Measurements from ENCODE around the gene MAPKAP1. TPM values are rescaled to one million over a fixed set of nuclear protein-coding genes. Genes with fewer than 3 reads are reported as not detected.

The MAPKAP1 gene
- total and polyA plus RNA-seq, 3 experiments from 2014 or later = 64.7 to 119 (median 111) TPM

DNA sequence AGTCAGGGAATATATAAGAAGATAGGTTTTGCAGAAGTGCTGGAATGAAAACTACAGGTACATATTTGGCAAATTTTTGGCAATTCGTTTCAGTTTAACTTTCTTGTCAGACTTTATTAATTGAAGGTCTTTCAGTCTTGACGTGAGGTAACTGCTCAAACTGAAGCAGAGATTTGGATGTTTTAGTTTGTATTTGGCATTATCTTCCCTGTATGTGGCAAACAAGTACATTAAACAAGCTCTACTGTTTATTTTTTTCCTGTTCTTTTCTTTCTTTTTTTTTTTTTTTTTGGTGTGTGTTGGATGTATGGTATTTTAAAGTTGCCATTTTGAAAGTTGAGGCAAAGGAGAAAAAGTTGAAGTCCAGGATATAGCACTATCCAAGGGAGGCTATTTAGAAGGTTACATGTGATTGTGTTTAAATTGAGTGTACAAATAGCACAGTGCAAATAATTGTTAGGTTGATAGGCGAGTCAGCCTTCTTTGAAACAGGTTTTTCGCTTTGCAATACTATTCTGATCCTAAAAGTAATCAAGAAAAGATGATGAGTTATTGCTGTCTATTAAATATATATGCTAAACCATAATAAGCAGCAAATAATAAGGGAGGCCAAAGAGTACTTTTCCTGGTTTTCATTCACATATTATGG is 42.4 kb upstream of the MAPKAP1 start:
- POLR2A ChIA-PET = interaction anchor here (0.6 kb wide), 1 partner anchor 779 kb away, joined by 4 read pairs; no protein-coding TSS in a partner anchor
- Histone ChIP-seq H3K27me3 (ENCODE audit: insufficient read depth, low read length, poor library complexity, severe bottlenecking) (no peaks in the 10 kb centered on the region), H3K36me3 (ENCODE audit: insufficient read depth, low read length) (no peaks in the 10 kb centered on the region), H3K27ac (ENCODE audit: low read depth, low read length) (no peak overlapping the region), H3K4me3 (ENCODE audit: low read length) (no peak overlapping the region), H3K9me3 (ENCODE audit: low read length) (no peaks in the 10 kb centered on the region), H3K4me1 (ENCODE audit: insufficient read depth, low read length) (peaks cover 22% of the 10 kb centered on the region)
- no peak for DNase-seq
- Mint-ChIP-seq H3K36me3 (peaks cover 0 to 9% (median 3%) of the 10 kb centered on the region in 3 donors), H3K9me3 (no peaks in the 10 kb centered on the region), H3K27me3 (no peaks in the 10 kb centered on the region), H3K4me3 (peak overlapping the region; percentile 53 to 98 (median 91)), H3K4me1 (peaks cover 25 to 45% (median 25%) of the 10 kb centered on the region in 3 donors), H3K27ac (peak overlapping the region in 5 of 8 donors; percentile 17 to 90 (median 37))
- CTCF ChIA-PET = no interaction called here

DNA sequence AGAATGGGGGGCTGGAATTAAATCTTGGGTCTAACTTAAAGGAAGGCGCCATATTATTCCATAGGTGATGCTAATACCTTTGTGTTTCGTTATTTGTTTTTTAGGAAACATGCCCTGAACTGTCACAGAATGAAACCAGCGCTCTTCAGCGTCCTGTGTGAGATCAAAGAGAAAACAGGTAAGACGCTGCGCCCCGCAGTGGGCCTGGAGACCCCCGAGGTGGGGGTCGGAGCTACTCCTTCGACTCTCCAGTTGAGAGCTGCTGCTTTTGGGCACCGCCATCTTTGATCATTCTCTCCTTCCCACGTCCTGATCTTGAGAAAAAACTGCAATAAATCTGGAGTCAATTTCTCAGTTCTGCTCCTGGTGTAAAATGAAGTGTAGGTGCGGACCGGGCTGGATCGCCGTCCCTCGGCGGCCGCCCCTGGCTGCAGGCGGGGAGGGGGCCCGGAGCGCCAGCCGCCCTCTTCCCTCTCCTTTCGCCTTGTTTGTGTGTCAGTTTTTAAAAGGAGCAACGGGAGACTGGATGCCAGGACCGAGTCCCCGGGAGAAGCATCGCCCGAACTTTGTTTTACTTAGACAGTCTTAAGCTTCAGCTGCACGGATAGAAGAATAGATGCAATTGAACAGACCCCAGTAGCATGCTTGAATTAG is 41.6 kb upstream of the MAPKAP1 start:
- Mint-ChIP-seq H3K9me3 (no peaks in the 10 kb centered on the region), H3K4me1 (peaks cover 25 to 42% (median 25%) of the 10 kb centered on the region in 3 donors), H3K36me3 (peaks cover 0 to 9% (median 0%) of the 10 kb centered on the region in 3 donors), H3K27me3 (no peaks in the 10 kb centered on the region), H3K4me3 (peak overlapping the region; percentile 86 to 98 (median 91)), H3K27ac (peak overlapping the region; percentile 68 to 93 (median 84))
- H3K4me1 ChIP-seq (ENCODE audit: insufficient read depth, low read length) = peaks cover 22% of the 10 kb centered on the region
- CTCF ChIA-PET = no interaction called here
- H3K36me3 ChIP-seq (ENCODE audit: insufficient read depth, low read length) = no peaks in the 10 kb centered on the region
- H3K27ac ChIP-seq (ENCODE audit: low read depth, low read length) = peak overlapping the region; percentile 22
- H3K27me3 ChIP-seq (ENCODE audit: insufficient read depth, low read length, poor library complexity, severe bottlenecking) = no peaks in the 10 kb centered on the region
- H3K9me3 ChIP-seq (ENCODE audit: low read length) = no peaks in the 10 kb centered on the region
- peak overlapping the region; percentile 69 for H3K4me3 ChIP-seq (ENCODE audit: low read length)
- DNase-seq = no peak
- POLR2A ChIA-PET = interaction anchor here (0.6 kb wide), 1 partner anchor 780 kb away, joined by 4 read pairs; no protein-coding TSS in a partner anchor

DNA sequence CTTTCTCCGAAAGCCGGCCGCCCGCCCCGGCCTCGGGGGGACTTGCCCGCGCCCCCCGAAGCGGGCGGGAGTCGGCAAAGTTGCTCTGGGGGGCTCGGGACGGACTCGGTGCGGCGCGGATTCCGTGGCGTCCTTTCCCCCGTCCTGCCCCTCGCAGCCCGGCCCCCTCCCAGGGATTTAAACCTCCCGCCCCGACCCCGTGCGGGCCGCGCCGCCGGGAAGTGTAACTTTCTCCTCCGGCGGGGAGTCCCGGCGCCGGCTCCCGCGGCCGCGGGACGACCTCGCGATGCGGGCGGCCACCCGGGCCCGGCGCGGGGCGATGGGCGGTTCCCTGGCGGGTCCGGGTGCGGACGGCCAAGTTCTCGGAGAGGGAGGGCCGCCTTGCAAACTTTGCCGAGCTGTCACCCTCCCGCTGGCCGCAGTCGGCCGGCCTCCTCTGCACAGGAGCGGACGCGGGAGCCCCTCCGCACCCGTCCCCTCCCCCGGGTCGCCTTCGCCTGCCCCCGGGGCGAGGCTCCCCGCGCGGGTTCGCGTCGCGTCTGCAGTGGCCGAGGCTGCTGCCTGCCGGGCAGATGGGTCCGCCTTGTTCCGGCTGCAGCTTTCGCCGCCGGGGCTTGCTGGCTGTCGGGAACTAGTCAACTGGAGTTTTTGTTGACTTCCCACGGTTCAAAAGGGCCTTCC is 40.9 kb upstream of the MAPKAP1 start:
- peaks cover 22% of the 10 kb centered on the region for H3K4me1 ChIP-seq (ENCODE audit: insufficient read depth, low read length)
- Mint-ChIP-seq H3K27ac (peak overlapping the region; percentile 68 to 93 (median 84)), H3K4me3 (peak overlapping the region; percentile 86 to 98 (median 91)), H3K27me3 (no peaks in the 10 kb centered on the region), H3K36me3 (peaks cover 0 to 9% (median 0%) of the 10 kb centered on the region in 3 donors), H3K9me3 (no peaks in the 10 kb centered on the region), H3K4me1 (peaks cover 25 to 42% (median 25%) of the 10 kb centered on the region in 3 donors)
- peak overlapping the region; percentile 22 for H3K27ac ChIP-seq (ENCODE audit: low read depth, low read length)
- H3K27me3 ChIP-seq (ENCODE audit: insufficient read depth, low read length, poor library complexity, severe bottlenecking) = no peaks in the 10 kb centered on the region
- POLR2A ChIA-PET = interaction anchor here (0.9 kb wide), 1 partner anchor 75 kb away, joined by 3 read pairs; no protein-coding TSS in a partner anchor
- H3K36me3 ChIP-seq (ENCODE audit: insufficient read depth, low read length) = no peaks in the 10 kb centered on the region
- H3K4me3 ChIP-seq (ENCODE audit: low read length) = peak overlapping the region; percentile 69
- CTCF ChIA-PET = no interaction called here
- no peaks in the 10 kb centered on the region for H3K9me3 ChIP-seq (ENCODE audit: low read length)
- DNase-seq = peak; percentile 16 to 56 (median 28)

DNA sequence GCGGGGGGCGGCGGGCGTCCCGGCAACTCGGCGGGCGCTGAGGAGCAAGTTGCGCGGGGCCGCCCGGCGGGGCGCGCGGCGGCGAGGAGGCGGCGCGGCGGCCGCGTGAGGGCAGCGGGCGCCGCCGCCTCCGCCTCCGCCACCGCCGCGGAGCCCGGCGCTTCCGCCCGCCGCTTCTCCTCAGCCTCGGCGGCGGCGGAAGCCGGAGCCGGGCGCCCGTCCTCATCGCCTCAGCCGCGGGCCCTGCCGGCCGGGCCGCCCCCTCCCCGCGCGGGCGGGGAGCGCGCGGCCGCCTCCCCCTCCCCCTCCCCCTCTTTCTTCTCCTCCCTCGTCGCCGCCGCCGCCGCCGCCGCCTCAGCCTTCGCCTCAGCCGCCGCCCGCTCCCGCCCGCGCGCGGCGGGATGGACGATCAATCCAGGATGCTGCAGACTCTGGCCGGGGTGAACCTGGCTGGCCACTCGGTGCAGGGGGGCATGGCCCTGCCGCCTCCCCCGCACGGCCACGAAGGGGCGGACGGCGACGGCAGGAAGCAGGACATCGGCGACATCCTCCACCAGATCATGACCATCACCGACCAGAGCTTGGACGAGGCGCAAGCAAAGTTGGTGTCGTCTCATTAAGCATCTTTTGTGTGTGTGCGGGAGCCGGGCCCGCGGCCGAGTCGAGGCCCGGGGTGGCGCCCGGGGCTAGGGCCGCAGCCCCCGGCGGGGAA is 40.2 kb upstream of the MAPKAP1 start, which contains the start of gene PBX3:
Gene PBX3, plus strand, starts transcription at position 321 of the 712 bp plus-strand sequence.
- ChIA-PET CTCF (no interaction called here), POLR2A (interaction anchor here (0.9 kb wide), 1 partner anchor 75 kb away, joined by 3 read pairs; no protein-coding TSS in a partner anchor)
- H3K9me3 Mint-ChIP-seq = no peaks in the 10 kb centered on the region
- H3K27me3 ChIP-seq (ENCODE audit: insufficient read depth, low read length, poor library complexity, severe bottlenecking) = no peaks in the 10 kb centered on the region
- no peaks in the 10 kb centered on the region for H3K9me3 ChIP-seq (ENCODE audit: low read length)
- DNase-seq = peak; percentile 36 to 68 (median 40)
- peak within 1 kb of the TSS; percentile 72 to 97 (median 90) for H3K27ac Mint-ChIP-seq
- no peaks in the 10 kb centered on the region for H3K27me3 Mint-ChIP-seq
- peak within 1 kb of the TSS; percentile 94 to 98 (median 96) for H3K4me3 Mint-ChIP-seq
- peaks cover 22% of the 10 kb centered on the region for H3K4me1 ChIP-seq (ENCODE audit: insufficient read depth, low read length)
- peak within 1 kb of the TSS; percentile 78 for H3K4me3 ChIP-seq (ENCODE audit: low read length)
- peaks cover 0 to 9% (median 0%) of the 10 kb centered on the region in 3 donors for H3K36me3 Mint-ChIP-seq
- H3K27ac ChIP-seq (ENCODE audit: low read depth, low read length) = peak within 1 kb of the TSS; percentile 22
- peaks cover 25 to 38% (median 25%) of the 10 kb centered on the region in 3 donors for H3K4me1 Mint-ChIP-seq
- H3K36me3 ChIP-seq (ENCODE audit: insufficient read depth, low read length) = no peaks in the 10 kb centered on the region

DNA sequence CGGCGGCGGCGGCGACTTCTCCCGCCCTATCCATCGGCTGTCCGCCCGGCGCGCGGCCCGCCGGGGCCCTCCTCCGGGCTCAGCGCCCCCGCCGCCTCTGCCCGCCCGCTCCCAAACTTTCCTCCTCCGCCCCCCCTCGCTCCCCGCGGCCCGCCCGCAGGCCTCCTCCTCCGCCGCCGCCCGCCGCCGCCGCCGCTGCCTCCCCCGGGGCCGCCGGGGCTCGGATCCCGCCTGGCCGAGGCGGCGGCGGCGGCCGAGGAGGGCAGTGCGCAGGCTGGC is 39.7 kb upstream of the MAPKAP1 start:
- Mint-ChIP-seq H3K4me3 (peak overlapping the region; percentile 94 to 98 (median 96)), H3K36me3 (peaks cover 0 to 9% (median 0%) of the 10 kb centered on the region in 3 donors), H3K4me1 (peaks cover 25 to 35% (median 25%) of the 10 kb centered on the region in 3 donors), H3K27me3 (no peaks in the 10 kb centered on the region), H3K9me3 (no peaks in the 10 kb centered on the region), H3K27ac (no peak overlapping the region)
- Histone ChIP-seq H3K4me3 (ENCODE audit: low read length) (peak overlapping the region; percentile 78), H3K36me3 (ENCODE audit: insufficient read depth, low read length) (no peaks in the 10 kb centered on the region), H3K4me1 (ENCODE audit: insufficient read depth, low read length) (peaks cover 22% of the 10 kb centered on the region), H3K27ac (ENCODE audit: low read depth, low read length) (no peak overlapping the region), H3K9me3 (ENCODE audit: low read length) (no peaks in the 10 kb centered on the region), H3K27me3 (ENCODE audit: insufficient read depth, low read length, poor library complexity, severe bottlenecking) (no peaks in the 10 kb centered on the region)
- no peak for DNase-seq
- POLR2A ChIA-PET = interaction anchor here (1.2 kb wide), 1 partner anchor 40 kb away, joined by 3 read pairs; the partner anchor contains the start of gene MAPKAP1
- CTCF ChIA-PET = no interaction called here

DNA sequence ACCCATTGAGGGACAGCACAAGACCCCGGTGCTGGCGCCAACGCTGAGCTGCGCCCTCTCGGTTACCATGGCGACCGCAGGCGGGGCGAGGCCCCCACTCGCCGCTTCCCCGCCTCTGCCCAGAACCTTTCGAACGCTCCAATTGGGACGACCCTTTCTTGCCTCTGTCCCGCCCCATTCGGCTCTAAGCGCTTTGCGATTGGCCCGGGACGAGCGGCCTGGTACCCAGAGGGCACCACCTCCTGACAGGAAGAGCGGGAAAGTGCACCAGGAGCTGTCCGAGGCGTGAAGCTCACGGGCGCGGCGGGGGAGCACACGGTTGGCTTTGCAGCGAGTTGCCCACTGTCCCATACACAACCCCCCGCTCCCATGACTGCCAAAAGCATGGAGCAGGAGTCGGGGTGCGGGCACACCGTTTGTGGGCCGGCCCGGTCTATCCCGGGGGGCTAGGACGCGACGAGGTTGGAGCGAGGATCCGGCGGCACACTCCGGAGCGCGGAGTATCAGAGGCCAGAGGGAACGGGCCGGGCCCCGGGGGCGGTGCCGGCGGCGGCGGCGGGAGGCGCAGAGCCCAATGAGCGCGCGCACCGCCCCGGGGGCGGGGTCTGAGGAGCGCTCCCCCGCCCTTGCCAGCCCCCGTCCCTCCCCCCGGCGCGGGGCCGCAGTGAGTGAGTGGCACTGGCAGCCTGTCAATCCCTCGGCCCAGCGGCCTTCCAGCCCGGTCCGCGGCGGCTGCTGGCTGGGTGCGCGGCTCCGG is 39.2 kb upstream of the MAPKAP1 start:
- Mint-ChIP-seq H3K27ac (peak overlapping the region; percentile 15 to 97 (median 90)), H3K9me3 (no peaks in the 10 kb centered on the region), H3K4me3 (peak overlapping the region; percentile 94 to 98 (median 96)), H3K27me3 (peaks cover 1% of the 10 kb centered on the region in 2 donors), H3K36me3 (peaks cover 0 to 9% (median 0%) of the 10 kb centered on the region in 3 donors), H3K4me1 (peaks cover 25 to 35% (median 25%) of the 10 kb centered on the region in 3 donors)
- Histone ChIP-seq H3K4me3 (ENCODE audit: low read length) (peak overlapping the region; percentile 78), H3K27ac (ENCODE audit: low read depth, low read length) (peak overlapping the region; percentile 4), H3K36me3 (ENCODE audit: insufficient read depth, low read length) (no peaks in the 10 kb centered on the region), H3K4me1 (ENCODE audit: insufficient read depth, low read length) (peaks cover 22% of the 10 kb centered on the region), H3K27me3 (ENCODE audit: insufficient read depth, low read length, poor library complexity, severe bottlenecking) (no peaks in the 10 kb centered on the region), H3K9me3 (ENCODE audit: low read length) (no peaks in the 10 kb centered on the region)
- ChIA-PET CTCF (no interaction called here), POLR2A (interaction anchor here (0.5 to 1.2 kb wide), 3 partner anchors 39 to 328 kb away, joined by 3 to 4 read pairs (median 3); partner anchors contain the start of gene MAPKAP1)
- peak; percentile 87 to 94 (median 91) for DNase-seq

DNA sequence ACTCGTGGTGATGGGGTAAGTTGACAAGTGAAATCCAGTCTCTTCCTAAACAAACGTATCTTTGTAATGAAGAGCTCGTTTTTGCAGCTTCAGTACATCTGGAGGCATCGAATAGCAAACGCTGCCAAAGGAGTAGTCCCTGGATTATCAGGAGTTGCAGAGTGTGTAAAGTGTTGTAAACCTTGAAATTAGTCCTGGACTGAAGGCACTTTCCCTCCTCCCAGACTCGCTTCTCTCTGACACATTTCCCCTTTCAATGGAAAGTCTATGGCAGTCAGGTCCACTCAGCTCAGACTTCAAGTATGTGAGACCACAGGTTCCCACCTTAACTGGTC is 38.6 kb upstream of the MAPKAP1 start:
- Histone ChIP-seq H3K27me3 (ENCODE audit: insufficient read depth, low read length, poor library complexity, severe bottlenecking) (no peaks in the 10 kb centered on the region), H3K36me3 (ENCODE audit: insufficient read depth, low read length) (no peaks in the 10 kb centered on the region), H3K9me3 (ENCODE audit: low read length) (no peaks in the 10 kb centered on the region), H3K27ac (ENCODE audit: low read depth, low read length) (no peak overlapping the region), H3K4me3 (ENCODE audit: low read length) (peak overlapping the region; percentile 78), H3K4me1 (ENCODE audit: insufficient read depth, low read length) (peaks cover 22% of the 10 kb centered on the region)
- H3K27ac Mint-ChIP-seq = peak overlapping the region in 6 of 8 donors; percentile 81 to 95 (median 90)
- ChIA-PET CTCF (interaction anchor here (1.4 kb wide), 1 partner anchor 39 kb away, joined by 4 read pairs; the partner anchor contains the start of gene MAPKAP1), POLR2A (interaction anchor here (0.5 to 1.2 kb wide), 4 partner anchors 39 to 328 kb away, joined by 3 to 4 read pairs (median 3); partner anchors contain the start of gene MAPKAP1)
- no peaks in the 10 kb centered on the region for H3K9me3 Mint-ChIP-seq
- H3K4me3 Mint-ChIP-seq = peak overlapping the region; percentile 94 to 98 (median 96)
- H3K4me1 Mint-ChIP-seq = peaks cover 22 to 32% (median 23%) of the 10 kb centered on the region in 3 donors
- peaks cover 1 to 3% of the 10 kb centered on the region in 2 donors for H3K27me3 Mint-ChIP-seq
- H3K36me3 Mint-ChIP-seq = peaks cover 0 to 9% (median 0%) of the 10 kb centered on the region in 3 donors
- peak in 1 of 5 donors; percentile 1 for DNase-seq

Measured in CD8-positive, alpha-beta memory T cell (primary cell).